WTC11 (cell line): Measurements from ENCODE around the gene LIN28B. TPM values are rescaled to one million over a fixed set of nuclear protein-coding genes. Genes with fewer than 3 reads are reported as not detected.

ENCODE experiments used
- ATAC-seq: fragments of 200-7000 bp; cut with Tn5 transposase; 2 replicates; pipeline ENCODE4 v1.10.0; 2021; ENCODE audit warnings: mild to moderate bottlenecking, moderate library complexity
- CTCF ChIA-PET: fragments of 300-600 bp; sonication (Branson Sonifier 250); formaldehyde crosslinking; loops from one replicate; lab custom pipeline; 2021; ENCODE audit warnings: antibody characterized with exemption; lab: Charles Lee
- POLR2A ChIA-PET: fragments of 350-600 bp; sonication (Branson Sonifier 250); formaldehyde crosslinking; loops from one replicate; lab custom pipeline; 2021; ENCODE audit warnings: antibody characterized with exemption; lab: Charles Lee
- DNase-seq: peaks from one replicate; pipeline ENCODE4 v3.0.0; 2021; ENCODE audit warnings: low spot score
- H3K27ac Mint-ChIP-seq: 2 replicates; pipeline ENCODE4 v1.8.0; 2021; ENCODE audit warnings: mixed read lengths
- H3K27me3 Mint-ChIP-seq: 2 replicates; pipeline ENCODE4 v1.8.0; 2021; ENCODE audit warnings: low read depth, mild to moderate bottlenecking, moderate library complexity, mixed read lengths
- H3K36me3 Mint-ChIP-seq: 2 replicates; pipeline ENCODE4 v1.8.0; 2021; ENCODE audit warnings: mixed read lengths
- H3K4me1 Mint-ChIP-seq: 2 replicates; pipeline ENCODE4 v1.8.0; 2022; ENCODE audit warnings: mixed read lengths
- H3K4me3 Mint-ChIP-seq: 2 replicates; pipeline ENCODE4 v1.8.0; 2021; ENCODE audit warnings: mild to moderate bottlenecking, moderate library complexity, mixed read lengths
- H3K9me3 Mint-ChIP-seq: 2 replicates; pipeline ENCODE4 v1.8.0; 2021; ENCODE audit warnings: mixed read lengths
- ATF1 ChIP-seq: sonication (generic); formaldehyde crosslinking; IDR thresholded peaks from 2 replicates; pipeline ENCODE4 v1.8.1; 2023; ENCODE audit warnings: mild to moderate bottlenecking, moderate library complexity, missing genetic modification reagents
- CBFB ChIP-seq: sonication (generic); formaldehyde crosslinking; IDR thresholded peaks from 2 replicates; pipeline ENCODE4 v1.8.1; 2022; ENCODE audit warnings: mild to moderate bottlenecking, low read depth, missing genetic modification reagents
- EMX1 ChIP-seq: fragments of 250-450 bp; sonication (Bioruptor Pico); IDR thresholded peaks from 2 replicates; pipeline ENCODE4 v1.8.0; 2021; ENCODE audit warnings: mild to moderate bottlenecking
- FOXJ3 ChIP-seq: sonication (generic); formaldehyde crosslinking; IDR thresholded peaks from 2 replicates; pipeline ENCODE4 v1.9.0; 2021; ENCODE audit warnings: missing genetic modification reagents, mild to moderate bottlenecking, borderline replicate concordance
- GRHL2 ChIP-seq: fragments of 250-450 bp; sonication (Bioruptor Pico); IDR thresholded peaks from 2 replicates; pipeline ENCODE4 v1.8.0; 2022; ENCODE audit warnings: mild to moderate bottlenecking, moderate library complexity; ENCODE audit not compliant: insufficient replicate concordance, severe bottlenecking
- NFE2L1 ChIP-seq: sonication (generic); formaldehyde crosslinking; IDR thresholded peaks from 2 replicates; pipeline ENCODE4 v1.8.1; 2023; ENCODE audit warnings: missing genetic modification reagents
- NR2C2 ChIP-seq: sonication (generic); formaldehyde crosslinking; IDR thresholded peaks from 2 replicates; pipeline ENCODE4 v1.8.0; 2022; ENCODE audit warnings: mild to moderate bottlenecking, missing genetic modification reagents
- SMAD3 ChIP-seq: sonication (generic); formaldehyde crosslinking; IDR thresholded peaks from 2 replicates; pipeline ENCODE4 v1.8.0; 2022; ENCODE audit warnings: missing genetic modification reagents, mild to moderate bottlenecking, borderline replicate concordance
- ZNF138 ChIP-seq: sonication (generic); formaldehyde crosslinking; conservative IDR thresholded peaks from 2 replicates; pipeline ENCODE4 v1.8.1; 2022; ENCODE audit warnings: mild to moderate bottlenecking, moderate library complexity, missing genetic modification reagents
- ZNF232 ChIP-seq: sonication (generic); formaldehyde crosslinking; IDR thresholded peaks from 2 replicates; pipeline ENCODE4 v1.8.0; 2022; ENCODE audit warnings: mild to moderate bottlenecking, missing genetic modification reagents
- ZNF263 ChIP-seq: sonication (generic); formaldehyde crosslinking; IDR thresholded peaks from 2 replicates; pipeline ENCODE4 v1.8.1; 2022; ENCODE audit warnings: low read depth, mild to moderate bottlenecking, moderate library complexity, missing genetic modification reagents
- ZNF416 ChIP-seq: fragments of 250-450 bp; sonication (Bioruptor Pico); IDR thresholded peaks from 2 replicates; pipeline ENCODE4 v1.9.0; 2021; ENCODE audit warnings: mild to moderate bottlenecking, inconsistent platforms
- total RNA-seq: library from RNA; stranded (reverse); gene quantifications from 3 replicates; pipeline ENCODE4 v1.2.3, GENCODE V29; 2021
- TF ChIP-seq, protein P1 (sequence below): sonication (generic); formaldehyde crosslinking; IDR thresholded peaks from 2 replicates; pipeline ENCODE4 v1.8.1; 2023; ENCODE audit warnings: mild to moderate bottlenecking, missing genetic modification reagents, moderate library complexity
- TF ChIP-seq, protein P2 (sequence below): sonication (generic); formaldehyde crosslinking; IDR thresholded peaks from 2 replicates; pipeline ENCODE4 v1.8.0; 2022; ENCODE audit warnings: mild to moderate bottlenecking, missing genetic modification reagents
- TF ChIP-seq, protein P3 (sequence below): sonication (generic); formaldehyde crosslinking; IDR thresholded peaks from 2 replicates; pipeline ENCODE4 v1.8.1; 2023; ENCODE audit warnings: mild to moderate bottlenecking, missing genetic modification reagents
- TF ChIP-seq, protein P4 (sequence below): fragments of 250-450 bp; sonication (Bioruptor Pico); IDR thresholded peaks from 2 replicates; pipeline ENCODE4 v1.9.0; 2021; ENCODE audit warnings: mild to moderate bottlenecking
- TF ChIP-seq, protein P5 (sequence below): sonication (generic); formaldehyde crosslinking; IDR thresholded peaks from 2 replicates; pipeline ENCODE4 v1.8.1; 2023; ENCODE audit warnings: mild to moderate bottlenecking, missing genetic modification reagents
- TF ChIP-seq, protein P6 (sequence below): sonication (generic); formaldehyde crosslinking; IDR thresholded peaks from 2 replicates; pipeline ENCODE4 v1.8.0; 2022; ENCODE audit warnings: mild to moderate bottlenecking, missing genetic modification reagents
- TF ChIP-seq, protein P7 (sequence below): sonication (generic); formaldehyde crosslinking; IDR thresholded peaks from 2 replicates; pipeline ENCODE4 v1.8.0; 2022; ENCODE audit warnings: missing genetic modification reagents

LIN28B gene
- total RNA-seq, 1 experiment from 2014 or later = 73.4 TPM

DNA sequence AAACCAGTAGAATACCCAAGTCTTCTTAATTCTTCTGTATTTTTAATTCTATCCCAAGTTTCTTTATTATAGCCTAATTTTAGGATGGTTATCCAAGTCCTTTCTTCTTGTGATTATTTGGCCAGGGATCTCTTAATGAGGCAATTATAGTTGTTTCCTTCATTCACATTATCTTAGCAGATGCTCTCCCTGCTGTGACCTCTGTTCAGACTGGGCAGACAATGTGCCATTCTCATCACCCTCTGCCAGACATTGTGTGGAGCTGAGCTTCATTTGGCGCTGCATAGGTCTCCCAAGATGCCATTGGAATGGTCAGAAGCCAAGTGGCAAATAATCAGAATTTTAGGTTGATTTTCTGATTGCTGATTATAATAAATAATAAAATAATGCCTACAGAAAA, 79.4 kb downstream of the LIN28B start:
- CTCF ChIA-PET = interaction anchor here (1.1 to 2.5 kb wide), 2 partner anchors 12 to 42 kb away, joined by 3 to 6 read pairs; no protein-coding TSS in a partner anchor
- H3K4me1 Mint-ChIP-seq = peaks cover 39% of the 10 kb centered on the region
- H3K27ac Mint-ChIP-seq = peak overlapping the region; percentile 48; the same call in 1 of the 2 replicates
- peaks cover 5% of the 10 kb centered on the region for H3K36me3 Mint-ChIP-seq
- DNase-seq = no peak
- H3K9me3 Mint-ChIP-seq = no peaks in the 10 kb centered on the region; the same call in 1 of the 2 replicates
- ATAC-seq = no peak
- no peak overlapping the region for H3K4me3 Mint-ChIP-seq
- H3K27me3 Mint-ChIP-seq = no peaks in the 10 kb centered on the region
- no peak for TF ChIP-seq GRHL2 (CRISPR knock-in tag)
- POLR2A ChIA-PET = interaction anchor here (0.7 kb wide), 1 partner anchor 18 kb away, joined by 3 read pairs; no protein-coding TSS in a partner anchor

DNA sequence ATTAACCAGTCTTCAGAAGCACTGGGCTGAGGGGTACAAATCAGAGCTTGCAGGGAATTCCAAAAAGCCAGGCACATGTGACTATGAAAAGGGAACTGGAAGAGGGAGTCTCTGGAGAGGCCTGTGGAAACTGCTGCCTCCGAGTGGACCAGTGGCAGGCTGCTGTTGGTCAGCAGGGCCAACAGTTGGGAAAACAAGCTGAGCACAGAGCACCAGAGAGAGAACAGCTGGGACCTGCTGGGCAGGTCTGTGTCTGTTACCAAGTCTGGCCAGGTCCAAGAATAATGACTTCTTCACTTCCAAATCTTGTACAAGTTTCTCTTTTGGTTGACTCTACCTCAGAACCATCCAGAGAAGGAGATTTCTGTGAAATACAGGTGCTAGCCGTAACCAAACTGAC, 81.4 kb downstream of the LIN28B start:
- peak overlapping the region; percentile 92 for H3K27ac Mint-ChIP-seq
- H3K9me3 Mint-ChIP-seq = no peaks in the 10 kb centered on the region
- H3K36me3 Mint-ChIP-seq = no peaks in the 10 kb centered on the region
- no peak overlapping the region for H3K4me3 Mint-ChIP-seq
- ATAC-seq (peak; percentile 91), DNase-seq (peak; percentile 26)
- CTCF ChIA-PET = interaction anchor here (0.7 to 2.5 kb wide), 2 partner anchors 14 to 97 kb away, joined by 3 to 6 read pairs; no protein-coding TSS in a partner anchor
- POLR2A ChIA-PET = interaction anchor here (1.7 kb wide), 1 partner anchor 22 kb away, joined by 4 read pairs; no protein-coding TSS in a partner anchor
- peaks cover 53% of the 10 kb centered on the region for H3K4me1 Mint-ChIP-seq
- H3K27me3 Mint-ChIP-seq = no peaks in the 10 kb centered on the region
- TF ChIP-seq, protein P1, sequence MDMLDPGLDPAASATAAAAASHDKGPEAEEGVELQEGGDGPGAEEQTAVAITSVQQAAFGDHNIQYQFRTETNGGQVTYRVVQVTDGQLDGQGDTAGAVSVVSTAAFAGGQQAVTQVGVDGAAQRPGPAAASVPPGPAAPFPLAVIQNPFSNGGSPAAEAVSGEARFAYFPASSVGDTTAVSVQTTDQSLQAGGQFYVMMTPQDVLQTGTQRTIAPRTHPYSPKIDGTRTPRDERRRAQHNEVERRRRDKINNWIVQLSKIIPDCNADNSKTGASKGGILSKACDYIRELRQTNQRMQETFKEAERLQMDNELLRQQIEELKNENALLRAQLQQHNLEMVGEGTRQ (CRISPR knock-in tag) = peak; percentile 20; the same call in 1 of the 2 replicates
- TF ChIP-seq ATF1 (CRISPR knock-in tag) (no peak), EMX1 (CRISPR knock-in tag) (no peak)
- TF ChIP-seq, protein P2, sequence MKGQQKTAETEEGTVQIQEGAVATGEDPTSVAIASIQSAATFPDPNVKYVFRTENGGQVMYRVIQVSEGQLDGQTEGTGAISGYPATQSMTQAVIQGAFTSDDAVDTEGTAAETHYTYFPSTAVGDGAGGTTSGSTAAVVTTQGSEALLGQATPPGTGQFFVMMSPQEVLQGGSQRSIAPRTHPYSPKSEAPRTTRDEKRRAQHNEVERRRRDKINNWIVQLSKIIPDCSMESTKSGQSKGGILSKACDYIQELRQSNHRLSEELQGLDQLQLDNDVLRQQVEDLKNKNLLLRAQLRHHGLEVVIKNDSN (CRISPR knock-in tag) = 0 out of 2 replicates have a peak, but pooled peaks have one; percentile 17
- TF ChIP-seq, protein P3, sequence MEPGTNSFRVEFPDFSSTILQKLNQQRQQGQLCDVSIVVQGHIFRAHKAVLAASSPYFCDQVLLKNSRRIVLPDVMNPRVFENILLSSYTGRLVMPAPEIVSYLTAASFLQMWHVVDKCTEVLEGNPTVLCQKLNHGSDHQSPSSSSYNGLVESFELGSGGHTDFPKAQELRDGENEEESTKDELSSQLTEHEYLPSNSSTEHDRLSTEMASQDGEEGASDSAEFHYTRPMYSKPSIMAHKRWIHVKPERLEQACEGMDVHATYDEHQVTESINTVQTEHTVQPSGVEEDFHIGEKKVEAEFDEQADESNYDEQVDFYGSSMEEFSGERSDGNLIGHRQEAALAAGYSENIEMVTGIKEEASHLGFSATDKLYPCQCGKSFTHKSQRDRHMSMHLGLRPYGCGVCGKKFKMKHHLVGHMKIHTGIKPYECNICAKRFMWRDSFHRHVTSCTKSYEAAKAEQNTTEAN (CRISPR knock-in tag) = no peak
- TF ChIP-seq, all 79 proteins: peak for 2

DNA sequence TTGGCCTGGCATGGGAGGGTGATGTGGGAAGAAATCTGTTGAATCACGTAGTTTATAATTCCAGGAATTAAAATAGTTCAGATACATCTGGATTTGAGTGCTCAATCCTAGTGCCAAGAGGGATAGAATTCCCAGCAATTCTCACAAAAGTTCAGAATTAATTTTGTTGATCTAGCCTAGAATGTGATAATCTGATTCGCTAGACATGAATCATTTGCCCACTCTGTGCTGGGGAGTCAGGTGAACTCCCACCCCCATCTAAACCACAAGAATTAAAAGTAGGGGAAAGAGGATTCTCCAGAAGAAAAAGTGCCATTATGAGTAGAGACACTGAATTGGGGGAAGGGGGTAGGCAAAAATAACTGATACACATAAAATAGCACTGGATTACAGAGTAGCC, 85.0 kb downstream of the LIN28B start:
- no peak for DNase-seq
- CTCF ChIA-PET = interaction anchor here (1.0 kb wide), 1 partner anchor 35 kb away, joined by 4 read pairs; no protein-coding TSS in a partner anchor
- no peak for TF ChIP-seq NFE2L1 (CRISPR knock-in tag)
- TF ChIP-seq, protein P4, sequence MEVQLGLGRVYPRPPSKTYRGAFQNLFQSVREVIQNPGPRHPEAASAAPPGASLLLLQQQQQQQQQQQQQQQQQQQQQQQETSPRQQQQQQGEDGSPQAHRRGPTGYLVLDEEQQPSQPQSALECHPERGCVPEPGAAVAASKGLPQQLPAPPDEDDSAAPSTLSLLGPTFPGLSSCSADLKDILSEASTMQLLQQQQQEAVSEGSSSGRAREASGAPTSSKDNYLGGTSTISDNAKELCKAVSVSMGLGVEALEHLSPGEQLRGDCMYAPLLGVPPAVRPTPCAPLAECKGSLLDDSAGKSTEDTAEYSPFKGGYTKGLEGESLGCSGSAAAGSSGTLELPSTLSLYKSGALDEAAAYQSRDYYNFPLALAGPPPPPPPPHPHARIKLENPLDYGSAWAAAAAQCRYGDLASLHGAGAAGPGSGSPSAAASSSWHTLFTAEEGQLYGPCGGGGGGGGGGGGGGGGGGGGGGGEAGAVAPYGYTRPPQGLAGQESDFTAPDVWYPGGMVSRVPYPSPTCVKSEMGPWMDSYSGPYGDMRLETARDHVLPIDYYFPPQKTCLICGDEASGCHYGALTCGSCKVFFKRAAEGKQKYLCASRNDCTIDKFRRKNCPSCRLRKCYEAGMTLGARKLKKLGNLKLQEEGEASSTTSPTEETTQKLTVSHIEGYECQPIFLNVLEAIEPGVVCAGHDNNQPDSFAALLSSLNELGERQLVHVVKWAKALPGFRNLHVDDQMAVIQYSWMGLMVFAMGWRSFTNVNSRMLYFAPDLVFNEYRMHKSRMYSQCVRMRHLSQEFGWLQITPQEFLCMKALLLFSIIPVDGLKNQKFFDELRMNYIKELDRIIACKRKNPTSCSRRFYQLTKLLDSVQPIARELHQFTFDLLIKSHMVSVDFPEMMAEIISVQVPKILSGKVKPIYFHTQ (CRISPR knock-in tag) = no peak
- TF ChIP-seq, protein P5, sequence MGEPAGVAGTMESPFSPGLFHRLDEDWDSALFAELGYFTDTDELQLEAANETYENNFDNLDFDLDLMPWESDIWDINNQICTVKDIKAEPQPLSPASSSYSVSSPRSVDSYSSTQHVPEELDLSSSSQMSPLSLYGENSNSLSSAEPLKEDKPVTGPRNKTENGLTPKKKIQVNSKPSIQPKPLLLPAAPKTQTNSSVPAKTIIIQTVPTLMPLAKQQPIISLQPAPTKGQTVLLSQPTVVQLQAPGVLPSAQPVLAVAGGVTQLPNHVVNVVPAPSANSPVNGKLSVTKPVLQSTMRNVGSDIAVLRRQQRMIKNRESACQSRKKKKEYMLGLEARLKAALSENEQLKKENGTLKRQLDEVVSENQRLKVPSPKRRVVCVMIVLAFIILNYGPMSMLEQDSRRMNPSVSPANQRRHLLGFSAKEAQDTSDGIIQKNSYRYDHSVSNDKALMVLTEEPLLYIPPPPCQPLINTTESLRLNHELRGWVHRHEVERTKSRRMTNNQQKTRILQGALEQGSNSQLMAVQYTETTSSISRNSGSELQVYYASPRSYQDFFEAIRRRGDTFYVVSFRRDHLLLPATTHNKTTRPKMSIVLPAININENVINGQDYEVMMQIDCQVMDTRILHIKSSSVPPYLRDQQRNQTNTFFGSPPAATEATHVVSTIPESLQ (CRISPR knock-in tag) = no peak
- TF ChIP-seq ZNF416 (CRISPR knock-in tag) = no peak
- no peak for TF ChIP-seq ZNF263 (CRISPR knock-in tag)
- TF ChIP-seq, protein P6, sequence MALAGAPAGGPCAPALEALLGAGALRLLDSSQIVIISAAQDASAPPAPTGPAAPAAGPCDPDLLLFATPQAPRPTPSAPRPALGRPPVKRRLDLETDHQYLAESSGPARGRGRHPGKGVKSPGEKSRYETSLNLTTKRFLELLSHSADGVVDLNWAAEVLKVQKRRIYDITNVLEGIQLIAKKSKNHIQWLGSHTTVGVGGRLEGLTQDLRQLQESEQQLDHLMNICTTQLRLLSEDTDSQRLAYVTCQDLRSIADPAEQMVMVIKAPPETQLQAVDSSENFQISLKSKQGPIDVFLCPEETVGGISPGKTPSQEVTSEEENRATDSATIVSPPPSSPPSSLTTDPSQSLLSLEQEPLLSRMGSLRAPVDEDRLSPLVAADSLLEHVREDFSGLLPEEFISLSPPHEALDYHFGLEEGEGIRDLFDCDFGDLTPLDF (CRISPR knock-in tag) = no peak
- no peak for TF ChIP-seq ZNF232 (CRISPR knock-in tag)
- TF ChIP-seq NR2C2 = no peak
- no peak for TF ChIP-seq FOXJ3 (CRISPR knock-in tag)
- no peak for TF ChIP-seq CBFB (CRISPR knock-in tag)
- TF ChIP-seq ZNF138 = no peak
- TF ChIP-seq SMAD3 (CRISPR knock-in tag) = no peak
- TF ChIP-seq, protein P7, sequence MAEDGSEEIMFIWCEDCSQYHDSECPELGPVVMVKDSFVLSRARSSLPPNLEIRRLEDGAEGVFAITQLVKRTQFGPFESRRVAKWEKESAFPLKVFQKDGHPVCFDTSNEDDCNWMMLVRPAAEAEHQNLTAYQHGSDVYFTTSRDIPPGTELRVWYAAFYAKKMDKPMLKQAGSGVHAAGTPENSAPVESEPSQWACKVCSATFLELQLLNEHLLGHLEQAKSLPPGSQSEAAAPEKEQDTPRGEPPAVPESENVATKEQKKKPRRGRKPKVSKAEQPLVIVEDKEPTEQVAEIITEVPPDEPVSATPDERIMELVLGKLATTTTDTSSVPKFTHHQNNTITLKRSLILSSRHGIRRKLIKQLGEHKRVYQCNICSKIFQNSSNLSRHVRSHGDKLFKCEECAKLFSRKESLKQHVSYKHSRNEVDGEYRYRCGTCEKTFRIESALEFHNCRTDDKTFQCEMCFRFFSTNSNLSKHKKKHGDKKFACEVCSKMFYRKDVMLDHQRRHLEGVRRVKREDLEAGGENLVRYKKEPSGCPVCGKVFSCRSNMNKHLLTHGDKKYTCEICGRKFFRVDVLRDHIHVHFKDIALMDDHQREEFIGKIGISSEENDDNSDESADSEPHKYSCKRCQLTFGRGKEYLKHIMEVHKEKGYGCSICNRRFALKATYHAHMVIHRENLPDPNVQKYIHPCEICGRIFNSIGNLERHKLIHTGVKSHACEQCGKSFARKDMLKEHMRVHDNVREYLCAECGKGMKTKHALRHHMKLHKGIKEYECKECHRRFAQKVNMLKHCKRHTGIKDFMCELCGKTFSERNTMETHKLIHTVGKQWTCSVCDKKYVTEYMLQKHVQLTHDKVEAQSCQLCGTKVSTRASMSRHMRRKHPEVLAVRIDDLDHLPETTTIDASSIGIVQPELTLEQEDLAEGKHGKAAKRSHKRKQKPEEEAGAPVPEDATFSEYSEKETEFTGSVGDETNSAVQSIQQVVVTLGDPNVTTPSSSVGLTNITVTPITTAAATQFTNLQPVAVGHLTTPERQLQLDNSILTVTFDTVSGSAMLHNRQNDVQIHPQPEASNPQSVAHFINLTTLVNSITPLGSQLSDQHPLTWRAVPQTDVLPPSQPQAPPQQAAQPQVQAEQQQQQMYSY (CRISPR knock-in tag) = no peak

More for the DNA sequence above, 85.0 kb downstream of the LIN28B start:
- Mint-ChIP-seq H3K27me3 (no peaks in the 10 kb centered on the region), H3K4me1 (peaks cover 30% of the 10 kb centered on the region), H3K4me3 (no peak overlapping the region), H3K36me3 (peaks cover 10% of the 10 kb centered on the region), H3K27ac (peak overlapping the region; percentile 89), H3K9me3 (peaks cover 4% of the 10 kb centered on the region)
- POLR2A ChIA-PET = no interaction called here
- no peak for ATAC-seq
